Measurements from ENCODE around the gene CLEC4D. TPM values are rescaled to one million over a fixed set of nuclear protein-coding genes. Genes with fewer than 3 reads are reported as not detected.

Gene CLEC4D
- total RNA-seq, 2 donors from 2014 or later: 0.66 TPM; not detected in 1

DNA sequence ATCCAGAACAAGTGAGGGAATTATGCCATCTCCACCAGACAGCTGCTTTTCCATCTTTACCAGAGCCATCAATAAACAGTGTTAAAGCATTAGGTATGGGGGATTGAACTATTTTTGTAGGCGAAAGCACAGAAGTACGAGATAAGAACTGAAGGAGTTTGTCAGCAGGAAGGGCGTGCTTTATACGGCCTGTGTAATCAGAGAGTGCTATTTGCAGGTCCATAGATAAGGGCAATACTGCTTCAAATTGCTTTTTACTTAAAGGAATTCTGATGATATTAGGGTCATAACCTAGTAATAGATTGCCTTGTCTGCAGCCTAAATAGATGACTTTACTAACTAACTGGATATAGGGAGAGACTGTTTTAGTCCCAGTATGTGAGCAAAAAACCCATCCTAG is 47.7 kb downstream of the CLEC4D start:
- Histone ChIP-seq H3K4me3 (ENCODE audit: low read length) (peak overlapping the region; percentile 11), H3K27me3 (ENCODE audit: control insufficient read depth, insufficient read depth, low read length, poor library complexity, severe bottlenecking) (no peaks in the 10 kb centered on the region), H3K36me3 (ENCODE audit: control insufficient read depth, insufficient read depth, low read length) (no peaks in the 10 kb centered on the region), H3K9me3 (ENCODE audit: control insufficient read depth, low read length) (peaks cover 16% of the 10 kb centered on the region), H3K27ac (ENCODE audit: low read depth, low read length) (no peak overlapping the region), H3K4me1 (ENCODE audit: control insufficient read depth, insufficient read depth, low read length) (no peaks in the 10 kb centered on the region), H3K9ac (ENCODE audit: extremely low read depth, low read length, poor library complexity, severe bottlenecking) (no peak overlapping the region)
- Mint-ChIP-seq H3K36me3 (ENCODE audit: low read depth) (no peaks in the 10 kb centered on the region), H3K27me3 (ENCODE audit: insufficient read depth) (peaks cover 10% of the 10 kb centered on the region), H3K4me3 (no peak overlapping the region), H3K9me3 (peaks cover 18% of the 10 kb centered on the region), H3K4me1 (peaks cover 8% of the 10 kb centered on the region), H3K27ac (no peak overlapping the region)
- WGBS, 2 experiments (ENCODE audit: insufficient coverage in 1 of 2, insufficient read length in 1 of 2): 92 to 95% methylated on average over 4 of the region's 4 CpGs
- no peak for TF ChIP-seq CTCF (conservative IDR thresholded peaks at IDR 0.05)
- no peak for DNase-seq

GRCh38 chr12:8562310-8562709 is 49.0 kb downstream of the CLEC4D start:
- Histone ChIP-seq H3K4me1 (ENCODE audit: control insufficient read depth, insufficient read depth, low read length) (no peaks in the 10 kb centered on the region), H3K9ac (ENCODE audit: extremely low read depth, low read length, poor library complexity, severe bottlenecking) (no peak overlapping the region), H3K27me3 (ENCODE audit: control insufficient read depth, insufficient read depth, low read length, poor library complexity, severe bottlenecking) (no peaks in the 10 kb centered on the region), H3K27ac (ENCODE audit: low read depth, low read length) (no peak overlapping the region), H3K36me3 (ENCODE audit: control insufficient read depth, insufficient read depth, low read length) (no peaks in the 10 kb centered on the region), H3K4me3 (ENCODE audit: low read length) (no peak overlapping the region), H3K9me3 (ENCODE audit: control insufficient read depth, low read length) (peaks cover 17% of the 10 kb centered on the region)
- H3K36me3 Mint-ChIP-seq (ENCODE audit: low read depth): no peaks in the 10 kb centered on the region
- peak; percentile 79 for TF ChIP-seq CTCF (conservative IDR thresholded peaks at IDR 0.05)
- 83 to 95% methylated on average over 1 to 5 of the region's 6 CpGs for WGBS, 2 experiments (ENCODE audit: insufficient coverage in 1 of 2, insufficient read length in 1 of 2)
- DNase-seq: peak; percentile 65
- H3K27ac Mint-ChIP-seq: no peak overlapping the region
- peaks cover 12% of the 10 kb centered on the region for H3K27me3 Mint-ChIP-seq (ENCODE audit: insufficient read depth)
- peaks cover 8% of the 10 kb centered on the region for H3K4me1 Mint-ChIP-seq
- H3K9me3 Mint-ChIP-seq: peaks cover 23% of the 10 kb centered on the region
- no peak overlapping the region for H3K4me3 Mint-ChIP-seq

GRCh38 chr12:8563356-8563755 is 50.1 kb downstream of the CLEC4D start:
- no peaks in the 10 kb centered on the region for H3K36me3 Mint-ChIP-seq (ENCODE audit: low read depth)
- WGBS, 2 experiments (ENCODE audit: insufficient coverage in 1 of 2, insufficient read length in 1 of 2): 64 to 100% methylated on average over 1 to 3 of the region's 3 CpGs
- Histone ChIP-seq H3K4me1 (ENCODE audit: control insufficient read depth, insufficient read depth, low read length) (no peaks in the 10 kb centered on the region), H3K27ac (ENCODE audit: low read depth, low read length) (no peak overlapping the region), H3K4me3 (ENCODE audit: low read length) (no peak overlapping the region), H3K36me3 (ENCODE audit: control insufficient read depth, insufficient read depth, low read length) (no peaks in the 10 kb centered on the region), H3K27me3 (ENCODE audit: control insufficient read depth, insufficient read depth, low read length, poor library complexity, severe bottlenecking) (no peaks in the 10 kb centered on the region), H3K9ac (ENCODE audit: extremely low read depth, low read length, poor library complexity, severe bottlenecking) (no peak overlapping the region), H3K9me3 (ENCODE audit: control insufficient read depth, low read length) (peaks cover 24% of the 10 kb centered on the region)
- H3K27ac Mint-ChIP-seq: no peak overlapping the region
- peaks cover 28% of the 10 kb centered on the region for H3K9me3 Mint-ChIP-seq
- peaks cover 13% of the 10 kb centered on the region for H3K27me3 Mint-ChIP-seq (ENCODE audit: insufficient read depth)
- no peak overlapping the region for H3K4me3 Mint-ChIP-seq
- H3K4me1 Mint-ChIP-seq: peaks cover 8% of the 10 kb centered on the region
- no peak for TF ChIP-seq CTCF (conservative IDR thresholded peaks at IDR 0.05)
- DNase-seq: no peak

Data from endodermal cell (in vitro differentiated cells).